Upper lobe of right lung (tissue), 1 donor: ENCODE measurements around the gene SLC1A4. TPM values are rescaled to one million over a fixed set of nuclear protein-coding genes. Genes with fewer than 3 reads are reported as not detected.
"Not testable (repeated sequence)": the region's sequence is repeated elsewhere in the genome, so short reads cannot be mapped to it uniquely, and the experiment has no call there.

ENCODE experiments used
- ATAC-seq: fragments of 200-7000 bp; cut with Tn5 transposase; one replicate; pipeline ENCODE4 v1.9.1; 2020; ENCODE audit warnings: mild to moderate bottlenecking, moderate library complexity
- DNase-seq: peaks from one replicate; pipeline ENCODE4 v3.0.0-alpha.2; 2020
- H3K27ac ChIP-seq: fragments of 200-600 bp; one replicate; pipeline ENCODE4 v1.8.0; 2022
- H3K27me3 ChIP-seq: fragments of 200-600 bp; one replicate; pipeline ENCODE4 v1.8.0; 2022; ENCODE audit warnings: mild to moderate bottlenecking
- H3K36me3 ChIP-seq: fragments of 200-600 bp; one replicate; pipeline ENCODE4 v1.8.0; 2022
- H3K4me1 ChIP-seq: fragments of 200-600 bp; one replicate; pipeline ENCODE4 v1.8.0; 2022
- H3K4me3 ChIP-seq: fragments of 200-600 bp; one replicate; pipeline ENCODE4 v1.8.0; 2022; ENCODE audit warnings: mild to moderate bottlenecking
- H3K9me3 ChIP-seq: fragments of 200-600 bp; one replicate; pipeline ENCODE4 v1.8.0; 2022
- CTCF ChIP-seq: fragments of 200-600 bp; IDR thresholded peaks from one replicate; pipeline ENCODE4 v1.8.0; 2022; ENCODE audit warnings: antibody characterized with exemption
- intact Hi-C: fragments of 100-400 bp; cut with DNase I; formaldehyde crosslinking; loops from one replicate; pipeline ENCODE4 v1.11.0; 2022
- total RNA-seq: library from RNA; stranded (reverse); fragmentation: NEBNext Ultra II Directional; extraction: Animal tissue kit (Norgen Biotek cat#: 25700); gene quantifications from one replicate; pipeline ENCODE4 v1.2.1, GENCODE V29; 2021
- donor health status: DM: no; HTN: yes; CAD: no; lungs with severe emphysema.

The SLC1A4 gene
- total RNA-seq, 1 donor from 2014 or later = 12.2 TPM

GRCh38 chr2:65015731-65016130 lies 26.5 kb downstream of the SLC1A4 start:
- no peak for ATAC-seq

GRCh38 chr2:65016789-65017188 lies 27.6 kb downstream of the SLC1A4 start:
- no peak for DNase-seq
- no peaks in the 10 kb centered on the region for H3K27me3 ChIP-seq
- H3K4me3 ChIP-seq = no peak overlapping the region
- H3K9me3 ChIP-seq = no peaks in the 10 kb centered on the region
- H3K4me1 ChIP-seq = peaks cover 6% of the 10 kb centered on the region
- intact Hi-C loops = no loop called here
- H3K27ac ChIP-seq = no peak overlapping the region
- ATAC-seq = no peak
- no peak for TF ChIP-seq CTCF
- H3K36me3 ChIP-seq = peaks cover 8% of the 10 kb centered on the region

More at GRCh38 chr2:65015731-65016130, 26.5 kb downstream of the SLC1A4 start:
- Histone ChIP-seq H3K27me3 (no peaks in the 10 kb centered on the region), H3K36me3 (peaks cover 14% of the 10 kb centered on the region), H3K4me3 (no peak overlapping the region), H3K9me3 (no peaks in the 10 kb centered on the region), H3K4me1 (peaks cover 6% of the 10 kb centered on the region), H3K27ac (no peak overlapping the region)
- DNase-seq = no peak
- no peak for TF ChIP-seq CTCF
- intact Hi-C loops = no loop called here

GRCh38 chr2:65017335-65017734 lies 28.1 kb downstream of the SLC1A4 start:
- ATAC-seq = peak; percentile 74
- H3K27ac ChIP-seq = peak overlapping the region; percentile 55

GRCh38 chr2:65018141-65018582 lies 29.0 kb downstream of the SLC1A4 start:
- Histone ChIP-seq H3K4me1 (peaks cover 6% of the 10 kb centered on the region), H3K4me3 (no peak overlapping the region), H3K27me3 (no peaks in the 10 kb centered on the region), H3K27ac (peak overlapping the region; percentile 55), H3K9me3 (no peaks in the 10 kb centered on the region), H3K36me3 (peaks cover 8% of the 10 kb centered on the region)
- DNase-seq = peak; percentile 78
- TF ChIP-seq CTCF = no peak
- ATAC-seq = peak; percentile 81
- intact Hi-C loops = no loop called here

More at GRCh38 chr2:65017335-65017734, 28.1 kb downstream of the SLC1A4 start:
- Histone ChIP-seq H3K4me3 (no peak overlapping the region), H3K36me3 (peaks cover 8% of the 10 kb centered on the region), H3K9me3 (no peaks in the 10 kb centered on the region), H3K4me1 (peaks cover 6% of the 10 kb centered on the region), H3K27me3 (no peaks in the 10 kb centered on the region)
- intact Hi-C loops = no loop called here
- DNase-seq = no peak
- TF ChIP-seq CTCF = peak; percentile 28

- Histone ChIP-seq H3K27me3 (no peaks in the 10 kb centered on the region), H3K36me3 (peaks cover 8% of the 10 kb centered on the region), H3K4me3 (no peak overlapping the region), H3K27ac (no peak overlapping the region), H3K4me1 (peaks cover 6% of the 10 kb centered on the region), H3K9me3 (no peaks in the 10 kb centered on the region)
- no peak for DNase-seq
- ATAC-seq = no peak
- intact Hi-C loops = no loop called here
- TF ChIP-seq CTCF = no peak
Measured at GRCh38 chr2:65019010-65019409, 29.8 kb downstream of the SLC1A4 start.

GRCh38 chr2:65019675-65020195 lies 30.5 kb downstream of the SLC1A4 start:
- Histone ChIP-seq H3K36me3 (peaks cover 8% of the 10 kb centered on the region), H3K27me3 (no peaks in the 10 kb centered on the region), H3K27ac (no peak overlapping the region), H3K9me3 (no peaks in the 10 kb centered on the region), H3K4me3 (no peak overlapping the region), H3K4me1 (peaks cover 6% of the 10 kb centered on the region)
- ATAC-seq (no peak), DNase-seq (no peak)
- intact Hi-C loops = no loop called here
- no peak for TF ChIP-seq CTCF

GRCh38 chr2:65020251-65020650 lies 31.1 kb downstream of the SLC1A4 start:
- intact Hi-C loops, H3K4me3 ChIP-seq, DNase-seq, H3K4me1 ChIP-seq, H3K27me3 ChIP-seq, ATAC-seq, H3K9me3 ChIP-seq, H3K27ac ChIP-seq, H3K36me3 ChIP-seq: not testable (repeated sequence)
